Tibial nerve (tissue), 4 donors: ENCODE results near the gene OR2V1. TPM values are rescaled to one million over a fixed set of nuclear protein-coding genes. Genes with fewer than 3 reads are reported as not detected.
"Not testable (repeated sequence)": the region's sequence is repeated elsewhere in the genome, so short reads cannot be mapped to it uniquely, and the experiment has no call there.

ENCODE experiments used
- DNase-seq, 2 donors: peaks; one replicate each; pipeline ENCODE4 v3.0.0-alpha.2; 2019; ENCODE audit warnings: low spot score in 2 of 2
- H3K27ac ChIP-seq, 4 donors: fragments of 200-600 bp; sonication (generic) in 3 of 4; one replicate each; pipeline ENCODE4 v1.5.1; 2017 to 2019; ENCODE audit warnings: mild to moderate bottlenecking in 1 of 4
- H3K27me3 ChIP-seq, 2 donors: fragments of 200-600 bp; sonication (generic) in 1 of 2; one replicate each; pipeline versions ENCODE4 v1.5.1 to v1.6.0; 2017 to 2019
- H3K36me3 ChIP-seq, 3 donors: fragments of 200-600 bp; sonication (generic); one replicate each; pipeline ENCODE4 v1.5.1; 2018 to 2019
- H3K4me1 ChIP-seq, 4 donors: fragments of 200-600 bp; sonication (generic) in 3 of 4; one replicate each; pipeline ENCODE4 v1.5.1; 2017 to 2019
- H3K4me3 ChIP-seq, 4 donors: fragments of 200-600 bp; sonication (generic) in 3 of 4; one replicate each; pipeline ENCODE4 v1.5.1; 2017 to 2019; ENCODE audit warnings: mild to moderate bottlenecking in 1 of 4, moderate library complexity in 1 of 4
- H3K9me3 ChIP-seq, 4 donors: fragments of 200-600 bp; sonication (generic) in 3 of 4; one replicate each; pipeline ENCODE4 v1.5.1; 2017 to 2019
- EP300 ChIP-seq, 2 donors: sonication (generic); formaldehyde crosslinking; IDR thresholded peaks; one replicate each; pipeline ENCODE4 v1.6.1; 2017; ENCODE audit warnings: antibody characterized with exemption in 2 of 2, mild to moderate bottlenecking in 1 of 2
- POLR2A ChIP-seq, 2 donors: fragments of 450-650 bp; IDR thresholded peaks; one replicate each; pipeline ENCODE4 v1.6.1; 2017; ENCODE audit warnings: antibody characterized with exemption in 2 of 2, mild to moderate bottlenecking in 2 of 2, moderate library complexity in 2 of 2
- WGBS, 2 donors: methylation state at CpG; one replicate each; pipeline ENCODE4 v1.1.5; 2018; 5-methylcytosine and 5-hydroxymethylcytosine counted together
- total RNA-seq, 4 donors: library from RNA; depleted of rRNA; stranded (reverse); fragments of >200 nt; gene quantifications; one replicate each; pipeline ENCODE4 v1.1.0, GENCODE V29; 2016
- TF ChIP-seq, protein P1 (sequence below), 5 experiments: fragments of 200-600 bp in 3 of 5; fragments of 450-650 bp in 2 of 5; sonication (generic) in 3 of 5; IDR thresholded peaks; one replicate each; pipeline ENCODE4 v1.5.1; 2016 to 2019; ENCODE audit warnings: antibody characterized with exemption in 5 of 5, mild to moderate bottlenecking in 3 of 5, moderate library complexity in 2 of 5

Gene OR2V1
- total RNA-seq, 4 donors from 2014 or later: not detected

DNA sequence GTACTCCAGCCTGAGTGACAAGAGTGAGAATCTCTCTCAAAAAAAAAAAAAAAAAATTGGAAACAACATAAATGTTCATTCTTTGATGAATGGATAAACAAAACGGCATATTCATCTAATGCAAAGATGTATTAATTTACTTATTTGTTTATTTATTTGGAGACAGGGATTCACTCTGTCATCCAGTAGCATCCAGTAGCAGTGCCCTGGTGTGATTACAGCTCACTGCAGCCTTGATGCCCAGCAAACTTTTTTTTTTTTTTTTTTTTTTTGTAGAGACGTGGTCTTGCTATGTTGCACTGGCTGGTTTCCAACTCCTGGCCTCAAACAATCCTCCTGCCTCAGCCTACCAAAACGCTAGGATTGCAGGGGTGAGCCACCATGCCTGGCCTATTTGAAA is 40.8 kb upstream of the OR2V1 start:
- Histone ChIP-seq H3K4me3 (no peak overlapping the region), H3K36me3 (no peaks in the 10 kb centered on the region), H3K27me3 (peaks cover 0 to 90% of the 10 kb centered on the region in 2 donors), H3K9me3 (no peaks in the 10 kb centered on the region), H3K4me1 (peaks cover 0 to 27% (median 2%) of the 10 kb centered on the region in 4 donors), H3K27ac (no peak overlapping the region)
- 39 to 41% methylated on average over 3 of the region's 3 CpGs for WGBS, 2 donors
- TF ChIP-seq, protein P1, sequence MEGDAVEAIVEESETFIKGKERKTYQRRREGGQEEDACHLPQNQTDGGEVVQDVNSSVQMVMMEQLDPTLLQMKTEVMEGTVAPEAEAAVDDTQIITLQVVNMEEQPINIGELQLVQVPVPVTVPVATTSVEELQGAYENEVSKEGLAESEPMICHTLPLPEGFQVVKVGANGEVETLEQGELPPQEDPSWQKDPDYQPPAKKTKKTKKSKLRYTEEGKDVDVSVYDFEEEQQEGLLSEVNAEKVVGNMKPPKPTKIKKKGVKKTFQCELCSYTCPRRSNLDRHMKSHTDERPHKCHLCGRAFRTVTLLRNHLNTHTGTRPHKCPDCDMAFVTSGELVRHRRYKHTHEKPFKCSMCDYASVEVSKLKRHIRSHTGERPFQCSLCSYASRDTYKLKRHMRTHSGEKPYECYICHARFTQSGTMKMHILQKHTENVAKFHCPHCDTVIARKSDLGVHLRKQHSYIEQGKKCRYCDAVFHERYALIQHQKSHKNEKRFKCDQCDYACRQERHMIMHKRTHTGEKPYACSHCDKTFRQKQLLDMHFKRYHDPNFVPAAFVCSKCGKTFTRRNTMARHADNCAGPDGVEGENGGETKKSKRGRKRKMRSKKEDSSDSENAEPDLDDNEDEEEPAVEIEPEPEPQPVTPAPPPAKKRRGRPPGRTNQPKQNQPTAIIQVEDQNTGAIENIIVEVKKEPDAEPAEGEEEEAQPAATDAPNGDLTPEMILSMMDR (IDR thresholded peaks at IDR 0.05): no peak
- no peak for TF ChIP-seq EP300 (IDR thresholded peaks at IDR 0.05)
- TF ChIP-seq POLR2A (IDR thresholded peaks at IDR 0.05): no peak
- no peak for DNase-seq

GRCh38 chr5:181170996-181171395 is 40.0 kb upstream of the OR2V1 start:
- no peaks in the 10 kb centered on the region for H3K36me3 ChIP-seq
- H3K4me3 ChIP-seq: no peak overlapping the region
- WGBS, 2 donors: 43 to 60% methylated on average over 6 of the region's 6 CpGs
- no peak for DNase-seq
- no peaks in the 10 kb centered on the region for H3K9me3 ChIP-seq
- TF ChIP-seq, protein P1 (IDR thresholded peaks at IDR 0.05): no peak
- no peak for TF ChIP-seq POLR2A (IDR thresholded peaks at IDR 0.05)
- no peak for TF ChIP-seq EP300 (IDR thresholded peaks at IDR 0.05)
- H3K4me1 ChIP-seq: peaks cover 0 to 27% (median 2%) of the 10 kb centered on the region in 4 donors
- peaks cover 0 to 98% of the 10 kb centered on the region in 2 donors for H3K27me3 ChIP-seq
- H3K27ac ChIP-seq: no peak overlapping the region

DNA sequence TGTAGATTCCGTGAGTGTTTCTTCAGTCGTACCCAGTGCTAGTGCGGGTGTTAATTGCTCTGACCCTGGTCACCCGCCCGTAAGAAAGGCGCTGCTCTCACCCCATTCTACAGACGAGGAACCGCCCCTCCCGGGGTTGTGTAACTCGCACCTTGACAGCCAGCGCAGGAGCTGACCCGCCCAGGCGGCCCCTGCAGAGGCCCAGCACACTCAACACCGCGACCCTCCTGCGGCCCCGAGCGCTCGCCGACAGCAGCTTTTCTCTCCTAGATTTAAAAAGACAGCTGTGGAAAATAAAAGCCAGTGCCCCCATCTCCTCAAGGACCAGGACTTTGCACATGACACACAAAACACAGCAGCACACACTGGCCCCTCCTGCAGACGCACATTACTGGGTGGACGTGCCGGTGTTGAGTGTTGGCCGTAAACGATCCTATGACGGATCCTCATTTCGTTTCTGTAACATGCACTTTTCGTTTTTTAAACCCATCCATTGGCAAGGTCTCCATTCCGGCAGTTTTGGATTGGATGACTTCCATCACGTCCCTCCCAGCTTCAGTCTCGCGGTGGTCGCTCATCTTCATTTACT is 39.4 kb upstream of the OR2V1 start:
- H3K27me3 ChIP-seq: peaks cover 0 to 100% of the 10 kb centered on the region in 2 donors
- peaks cover 0 to 27% (median 2%) of the 10 kb centered on the region in 4 donors for H3K4me1 ChIP-seq
- no peaks in the 10 kb centered on the region for H3K36me3 ChIP-seq
- no peak overlapping the region for H3K4me3 ChIP-seq
- no peak overlapping the region for H3K27ac ChIP-seq
- no peak for TF ChIP-seq EP300 (IDR thresholded peaks at IDR 0.05)
- no peak for DNase-seq
- WGBS, 2 donors: 10 to 25% methylated on average over 33 of the region's 33 CpGs
- no peaks in the 10 kb centered on the region for H3K9me3 ChIP-seq

DNA sequence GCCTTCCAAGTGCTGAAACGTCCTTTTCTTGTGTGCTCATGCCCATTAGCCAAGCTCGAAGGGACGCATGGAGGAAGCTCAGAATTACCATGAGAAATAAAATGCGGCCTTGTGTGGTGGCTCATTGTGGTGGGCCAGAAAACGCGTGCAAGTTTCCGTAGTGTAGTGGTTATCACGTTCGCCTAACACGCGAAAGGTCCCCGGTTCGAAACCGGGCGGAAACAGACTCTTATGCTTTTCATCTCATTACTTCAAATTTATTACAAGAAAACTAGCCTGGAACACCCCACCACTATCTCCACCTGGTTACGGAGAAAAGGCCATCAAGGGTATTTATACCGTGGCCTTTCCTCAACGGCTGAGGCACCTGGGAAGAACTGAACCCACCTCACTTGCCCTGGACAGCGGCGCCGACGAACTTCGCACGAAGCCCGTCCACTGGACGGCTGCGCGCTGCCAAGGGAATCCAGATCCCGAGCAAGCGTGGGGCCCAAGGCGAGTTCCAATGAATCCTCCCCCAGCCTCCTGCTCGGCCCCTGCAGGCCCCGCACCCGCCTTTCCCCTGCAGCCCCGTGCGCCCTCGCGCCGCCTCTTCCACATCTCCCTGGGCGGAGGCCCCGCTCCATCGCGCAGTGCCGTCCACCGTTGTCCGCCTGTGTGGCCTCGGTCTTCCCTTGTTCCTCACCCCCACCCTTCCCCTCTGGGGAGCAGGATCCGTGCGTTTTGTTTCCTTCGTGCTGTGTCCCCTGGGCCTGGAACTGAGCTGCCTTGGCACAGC is 38.7 kb upstream of the OR2V1 start:
- Histone ChIP-seq H3K27me3 (peaks cover 0 to 97% of the 10 kb centered on the region in 2 donors), H3K4me3 (peak overlapping the region in 1 of 4 donors; percentile 7), H3K4me1 (peaks cover 0 to 27% (median 2%) of the 10 kb centered on the region in 4 donors)
- whole genome bisulfite sequencing, 2 donors: 6 to 10% methylated on average over 42 to 48 of the region's 50 CpGs
- not testable (repeated sequence) for H3K27ac ChIP-seq, H3K9me3 ChIP-seq, DNase-seq, H3K36me3 ChIP-seq

- TF ChIP-seq, protein P1 (IDR thresholded peaks at IDR 0.05): no peak
- TF ChIP-seq POLR2A (IDR thresholded peaks at IDR 0.05) (no peak), EP300 (IDR thresholded peaks at IDR 0.05) (no peak)
- H3K27ac ChIP-seq: no peak overlapping the region
- peaks cover 0 to 95% of the 10 kb centered on the region in 2 donors for H3K27me3 ChIP-seq
- no peaks in the 10 kb centered on the region for H3K36me3 ChIP-seq
- H3K4me3 ChIP-seq: no peak overlapping the region
- H3K4me1 ChIP-seq: peaks cover 0 to 28% (median 2%) of the 10 kb centered on the region in 4 donors
- DNase-seq: no peak
- no peaks in the 10 kb centered on the region for H3K9me3 ChIP-seq
- 31 to 40% methylated on average over 14 of the region's 14 CpGs for WGBS, 2 donors
Measured at GRCh38 chr5:181168595-181169118, 37.7 kb upstream of the OR2V1 start.
